Activated CD8-positive, alpha-beta T cell treated with anti-CD3 and anti-CD28 coated beads, Interleukin-2, amount 10 ng/mL, durations not matched to agents 7 days and 5 days (primary cell): ENCODE results near the gene ARHGAP28. TPM values are rescaled to one million over a fixed set of nuclear protein-coding genes. Genes with fewer than 3 reads are reported as not detected.

Experiments
- ATAC-seq: fragments of 150-1000 bp; cut with Tn5 transposase; one replicate; pipeline ENCODE4 v1.10.0; 2021; ENCODE audit warnings: moderate library complexity
- CTCF ChIA-PET: fragments of 350-600 bp; sonication (Branson Sonifier 250); formaldehyde crosslinking; loops from one replicate; lab custom pipeline; 2021; ENCODE audit warnings: antibody characterized with exemption; lab: Charles Lee
- POLR2A ChIA-PET: fragments of 350-600 bp; sonication (Branson Sonifier 250); formaldehyde crosslinking; loops from one replicate; lab custom pipeline; 2021; ENCODE audit warnings: antibody characterized with exemption; lab: Charles Lee
- DNase-seq: peaks from one replicate; pipeline ENCODE4 v3.0.0-alpha.2; 2020
- H3K27ac Mint-ChIP-seq: one replicate; pipeline ENCODE4 v1.8.0; 2021; ENCODE audit warnings: mild to moderate bottlenecking, mixed read lengths
- H3K27me3 Mint-ChIP-seq: one replicate; pipeline ENCODE4 v1.8.0; 2021; ENCODE audit warnings: low read depth, mixed read lengths
- H3K36me3 Mint-ChIP-seq: one replicate; pipeline ENCODE4 v1.8.0; 2021; ENCODE audit warnings: low read depth, mixed read lengths
- H3K4me1 Mint-ChIP-seq: one replicate; pipeline ENCODE4 v1.8.0; 2021; ENCODE audit warnings: low read depth, mixed read lengths
- H3K4me3 Mint-ChIP-seq: one replicate; pipeline ENCODE4 v1.8.0; 2021; ENCODE audit warnings: mild to moderate bottlenecking, mixed read lengths
- H3K9me3 Mint-ChIP-seq: one replicate; pipeline ENCODE4 v1.8.0; 2022; ENCODE audit warnings: mixed read lengths; ENCODE audit not compliant: insufficient read depth
- total RNA-seq, 2 experiments: library from RNA; stranded (reverse); gene quantifications; one replicate each; pipeline ENCODE4 v1.2.3, GENCODE V29; 2021

The ARHGAP28 gene
- total RNA-seq, 2 experiments from 2014 or later = not detected

DNA sequence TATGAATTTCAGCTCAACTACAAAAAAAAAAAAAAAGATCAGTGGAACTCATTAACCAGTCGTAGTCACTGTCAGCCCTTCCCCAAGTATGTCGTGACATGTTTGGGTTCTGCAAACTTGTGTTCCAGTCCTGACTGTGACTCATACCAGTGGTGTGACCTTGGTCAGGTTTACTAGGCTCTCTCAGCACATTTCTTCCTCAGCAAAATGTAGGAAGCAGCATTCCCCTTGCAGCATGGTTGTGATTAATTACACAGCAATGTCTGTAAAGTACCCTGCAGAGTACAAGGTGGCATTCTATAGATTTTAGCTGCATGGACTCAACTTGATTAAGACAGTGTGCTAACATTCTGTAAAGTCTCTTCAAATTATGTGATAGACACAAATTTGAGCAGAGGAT is 231.1 kb downstream of the ARHGAP28 start:
- H3K9me3 Mint-ChIP-seq = peaks cover 4% of the 10 kb centered on the region
- ChIA-PET CTCF (no interaction called here), POLR2A (no interaction called here)
- no peak for DNase-seq
- H3K27me3 Mint-ChIP-seq = no peaks in the 10 kb centered on the region
- H3K27ac Mint-ChIP-seq = no peak overlapping the region
- H3K4me3 Mint-ChIP-seq = no peak overlapping the region
- ATAC-seq = no peak
- no peaks in the 10 kb centered on the region for H3K4me1 Mint-ChIP-seq
- no peaks in the 10 kb centered on the region for H3K36me3 Mint-ChIP-seq

DNA sequence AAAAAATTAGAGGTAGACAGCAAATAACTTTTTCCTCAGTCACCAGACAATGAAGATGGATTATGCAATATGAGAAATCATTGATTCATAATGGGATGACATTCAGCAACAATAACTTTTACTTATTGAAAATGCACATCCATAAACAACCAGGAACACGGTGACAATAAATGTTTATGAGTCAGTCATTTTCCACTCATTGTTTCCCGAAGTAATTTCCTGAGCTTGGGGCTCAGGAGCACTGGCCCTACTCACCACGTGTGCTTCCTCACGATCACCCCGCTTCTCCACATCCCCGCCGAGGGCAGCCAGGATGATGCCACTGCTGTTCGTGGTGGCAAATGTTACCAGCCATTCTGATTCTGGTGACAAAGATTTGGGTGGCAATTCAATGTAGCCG is 231.8 kb downstream of the ARHGAP28 start:
- Mint-ChIP-seq H3K4me3 (no peak overlapping the region), H3K27ac (no peak overlapping the region), H3K36me3 (no peaks in the 10 kb centered on the region), H3K9me3 (peaks cover 4% of the 10 kb centered on the region), H3K4me1 (no peaks in the 10 kb centered on the region), H3K27me3 (no peaks in the 10 kb centered on the region)
- DNase-seq = no peak
- ChIA-PET CTCF (no interaction called here), POLR2A (no interaction called here)
- ATAC-seq = no peak

DNA sequence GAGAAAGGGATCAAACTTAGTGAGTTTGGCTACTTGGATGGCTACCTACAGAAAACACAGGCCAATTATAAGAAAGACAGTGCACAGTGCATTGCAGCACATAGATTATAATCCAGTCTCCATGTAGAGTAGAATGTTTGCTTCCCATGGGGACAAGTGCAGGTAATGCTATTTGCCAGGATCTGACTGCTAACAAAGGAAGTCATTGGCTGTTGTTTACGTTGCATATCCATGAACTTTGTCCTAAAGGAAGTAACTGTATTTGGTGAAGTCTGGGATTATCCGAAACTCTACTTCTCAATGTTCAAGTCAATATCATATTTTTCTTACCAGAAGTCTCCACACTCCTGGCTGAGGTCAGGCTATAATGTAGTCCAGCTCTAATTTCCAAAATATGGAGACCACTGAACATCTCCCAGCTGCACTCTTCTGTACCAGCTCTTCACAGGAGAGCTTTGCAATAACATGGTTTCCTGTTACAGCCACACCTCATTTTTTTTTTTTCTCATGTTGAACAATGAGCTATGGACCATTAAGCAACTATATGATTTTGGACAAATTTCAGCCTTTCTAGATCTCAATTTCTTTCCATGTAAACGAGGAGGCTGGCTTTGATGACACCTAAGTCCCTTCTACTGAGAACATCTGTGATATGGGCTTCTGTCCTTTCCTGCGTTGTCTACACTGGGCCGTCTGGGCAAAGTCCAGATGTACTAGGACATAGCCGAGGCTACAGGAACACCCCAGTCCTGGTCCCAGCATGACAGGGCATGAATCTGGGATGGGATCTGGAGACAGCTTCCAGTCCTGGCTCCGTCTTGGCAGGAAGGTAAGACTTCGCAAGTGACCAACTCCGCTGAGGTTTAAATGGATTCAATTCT is 233.3 kb downstream of the ARHGAP28 start:
- no peak for ATAC-seq
- no peak overlapping the region for H3K4me3 Mint-ChIP-seq
- no peaks in the 10 kb centered on the region for H3K27me3 Mint-ChIP-seq
- H3K9me3 Mint-ChIP-seq = peaks cover 4% of the 10 kb centered on the region
- no peaks in the 10 kb centered on the region for H3K4me1 Mint-ChIP-seq
- H3K27ac Mint-ChIP-seq = no peak overlapping the region
- H3K36me3 Mint-ChIP-seq = no peaks in the 10 kb centered on the region
- no peak for DNase-seq
- POLR2A ChIA-PET = no interaction called here
- CTCF ChIA-PET = no interaction called here

DNA sequence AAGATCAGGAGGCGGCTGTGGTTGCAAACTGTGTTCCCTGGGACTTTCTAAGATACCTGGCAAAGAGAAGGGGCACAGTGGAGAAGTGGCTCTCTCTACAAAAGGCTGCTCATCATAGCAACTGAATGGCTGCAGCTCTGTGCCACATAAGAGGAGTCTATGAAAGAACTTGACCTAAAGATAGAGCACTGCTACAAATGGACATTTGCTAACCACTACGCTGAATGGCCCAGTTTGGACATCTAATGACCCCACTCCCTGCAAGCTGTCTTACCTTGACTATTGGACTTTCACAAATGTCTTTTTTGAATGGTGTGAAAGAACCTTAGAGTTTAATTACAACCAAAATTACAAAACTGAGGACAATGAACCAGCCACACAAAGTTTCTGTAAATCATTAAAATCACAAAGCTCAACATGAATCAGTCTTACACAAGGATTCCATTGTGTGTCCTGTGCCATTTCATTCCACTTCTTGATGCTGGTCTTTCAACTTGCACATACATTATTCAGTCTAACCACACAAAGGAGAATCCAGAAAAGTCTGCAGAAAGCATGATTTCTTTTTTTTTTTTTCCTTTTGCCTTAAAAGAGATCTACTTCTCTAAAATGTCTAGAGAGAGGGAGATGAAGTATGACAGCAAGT is 234.1 kb downstream of the ARHGAP28 start:
- ChIA-PET CTCF (no interaction called here), POLR2A (no interaction called here)
- H3K36me3 Mint-ChIP-seq = no peaks in the 10 kb centered on the region
- H3K27me3 Mint-ChIP-seq = no peaks in the 10 kb centered on the region
- no peak for DNase-seq
- peaks cover 4% of the 10 kb centered on the region for H3K9me3 Mint-ChIP-seq
- H3K4me1 Mint-ChIP-seq = no peaks in the 10 kb centered on the region
- no peak overlapping the region for H3K4me3 Mint-ChIP-seq
- ATAC-seq = no peak
- no peak overlapping the region for H3K27ac Mint-ChIP-seq
